HG02798 (cell line): ENCODE data around the gene ACADSB.

Experiments
- ATAC-seq: cut with Tn5 transposase; IDR thresholded peaks from one replicate; pipeline ENCODE4 v1.9.1; 2021; ENCODE audit warnings: mild to moderate bottlenecking; ENCODE audit not compliant: unreplicated experiment, poor library complexity

Gene ACADSB

GRCh38 chr10:123000155-123000554, 8.7 kb upstream of the ACADSB start:
- ATAC-seq = no peak

DNA sequence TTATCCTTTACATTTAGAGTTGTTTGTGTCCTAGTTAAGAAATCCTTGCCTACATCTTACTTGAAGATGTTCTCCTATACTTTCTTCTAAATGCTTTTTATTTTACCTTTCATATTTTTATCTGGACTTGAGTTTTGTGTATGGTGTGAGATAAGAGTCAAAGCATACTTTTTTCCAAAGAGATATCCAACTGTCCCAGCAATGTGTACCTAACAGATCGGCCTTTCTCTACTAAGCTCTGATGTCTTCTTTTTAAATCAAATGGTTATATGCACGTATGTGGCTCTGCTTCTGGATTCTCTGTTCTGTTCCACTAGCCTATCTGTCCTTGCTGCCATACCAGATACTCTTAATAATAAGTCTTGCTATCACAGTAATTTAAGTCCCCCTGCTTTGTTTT, 7.4 kb upstream of the ACADSB start:
- ATAC-seq = no peak

DNA sequence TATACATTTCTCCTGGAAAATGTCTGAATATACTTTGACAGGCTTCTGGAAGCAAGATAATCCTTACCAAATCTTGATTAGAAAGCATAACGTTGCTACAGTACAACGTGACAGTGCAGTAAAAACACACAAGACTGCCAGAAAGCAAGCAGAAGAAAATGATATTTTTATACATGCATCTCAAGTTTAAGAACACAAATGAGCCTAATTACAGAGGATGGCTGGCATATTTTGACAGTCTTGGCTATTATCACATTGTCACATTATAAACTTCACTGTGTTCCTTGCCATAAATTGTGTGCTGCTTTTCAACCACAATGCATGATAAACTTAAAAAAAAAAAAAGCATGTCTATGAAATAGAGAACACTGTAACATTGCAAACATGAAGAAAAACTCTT, 4.5 kb upstream of the ACADSB start:
- ATAC-seq = no peak

- peak; percentile 35 for ATAC-seq
Measured at GRCh38 chr10:123007558-123008354, 1.1 kb upstream of the ACADSB start.

DNA sequence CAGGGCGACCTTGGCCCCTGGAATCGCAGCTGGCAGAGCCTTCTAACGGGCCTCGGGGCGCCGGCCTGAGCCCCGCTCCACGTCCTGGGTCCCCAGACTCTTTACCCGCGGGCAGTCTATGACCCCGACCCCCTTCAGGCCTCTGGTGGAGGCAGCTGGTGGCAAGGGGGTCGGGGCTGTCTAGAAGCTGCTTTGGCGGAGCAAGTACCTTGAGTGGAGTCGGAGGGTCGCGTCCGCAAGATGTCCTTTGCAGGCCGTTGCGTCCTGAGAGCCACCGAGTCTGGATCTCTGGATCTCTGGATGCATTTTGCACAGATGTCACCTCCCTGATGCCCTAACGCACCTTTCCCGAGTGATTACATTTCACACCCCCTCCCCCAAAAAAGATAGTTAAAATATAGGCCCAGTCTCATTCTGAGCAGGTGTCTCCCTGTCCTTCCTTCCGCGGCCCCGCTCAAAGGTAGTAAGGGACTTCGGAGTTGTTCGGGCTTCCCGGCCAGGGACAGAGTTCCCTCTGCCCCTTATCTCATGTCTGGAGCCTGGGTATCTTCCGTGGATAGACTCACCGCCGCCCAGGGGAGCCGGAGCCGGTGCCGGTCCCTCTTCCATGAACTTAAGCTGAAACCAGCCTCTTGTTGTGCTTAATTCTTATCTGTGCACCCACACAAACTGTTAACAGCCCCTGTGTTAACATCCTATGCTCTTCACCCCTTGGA, 457 bp downstream of the ACADSB start:
- ATAC-seq = peak; percentile 7

DNA sequence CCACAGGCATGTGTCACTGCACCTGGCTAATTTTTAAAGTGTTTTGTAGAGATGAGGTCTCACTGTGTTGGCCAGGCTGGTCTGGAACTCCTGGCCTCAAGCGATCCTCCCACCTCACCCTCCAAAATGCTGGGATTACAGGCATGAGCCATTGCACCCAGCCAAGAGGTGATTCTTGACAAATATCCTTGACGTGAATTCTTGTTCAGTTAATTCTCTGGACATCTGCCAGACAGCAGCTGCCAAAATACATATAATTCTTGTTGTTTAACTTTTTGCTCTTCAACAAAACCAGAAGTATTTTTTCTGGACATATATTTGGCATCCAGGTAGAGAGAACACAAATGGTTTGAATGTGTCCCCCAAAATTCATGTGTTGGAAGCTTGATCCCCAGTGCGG, 3.2 kb downstream of the ACADSB start:
- ATAC-seq = no peak

DNA sequence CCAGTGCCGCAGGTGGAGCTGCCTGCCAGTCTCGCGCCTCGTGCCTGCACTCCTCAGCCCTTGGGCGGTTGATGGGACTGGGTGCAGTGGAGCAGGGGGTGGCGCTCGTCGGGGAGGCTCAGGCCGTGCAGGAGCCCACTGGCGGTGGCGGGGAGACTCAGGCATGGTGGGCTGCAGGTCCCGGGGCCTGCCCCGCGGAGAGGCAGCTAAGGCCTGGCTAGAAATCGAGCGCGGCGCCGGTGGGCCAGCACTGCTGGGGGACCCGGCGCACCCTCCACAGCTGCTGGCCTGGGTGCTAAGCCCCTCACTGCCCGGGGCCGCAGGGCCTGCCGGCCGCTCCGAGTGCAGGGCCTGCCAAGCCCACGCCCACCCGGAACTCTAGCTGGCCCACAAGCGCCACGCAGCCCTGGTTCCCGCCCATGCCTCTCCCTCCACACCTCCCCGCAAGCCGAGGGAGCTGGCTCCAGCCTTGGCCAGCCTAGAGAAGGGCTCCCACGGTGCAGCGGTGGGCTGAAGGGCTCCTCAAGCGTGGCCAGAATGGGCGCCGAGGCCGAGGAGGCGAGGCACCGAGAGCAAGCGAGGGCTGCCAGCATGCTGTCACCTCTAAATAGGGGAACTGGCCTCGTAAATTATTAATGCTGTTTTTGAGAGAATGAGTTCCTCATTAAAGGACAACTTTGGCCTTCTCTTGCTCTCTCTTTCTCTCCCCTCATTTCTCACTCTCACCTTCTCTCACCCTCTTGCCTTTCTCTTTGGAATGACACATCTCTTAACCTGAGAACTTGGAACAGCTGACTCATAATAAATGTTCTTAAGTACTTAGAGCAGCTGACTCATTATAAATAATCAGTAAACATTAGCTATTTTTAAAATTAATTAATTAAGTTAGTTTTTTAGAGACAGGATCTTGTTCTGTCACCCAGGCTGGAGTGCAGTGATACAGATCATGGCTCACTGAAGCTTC, 4.9 kb downstream of the ACADSB start:
- no peak for ATAC-seq

GRCh38 chr10:123014772-123015171, 6.0 kb downstream of the ACADSB start:
- no peak for ATAC-seq

DNA sequence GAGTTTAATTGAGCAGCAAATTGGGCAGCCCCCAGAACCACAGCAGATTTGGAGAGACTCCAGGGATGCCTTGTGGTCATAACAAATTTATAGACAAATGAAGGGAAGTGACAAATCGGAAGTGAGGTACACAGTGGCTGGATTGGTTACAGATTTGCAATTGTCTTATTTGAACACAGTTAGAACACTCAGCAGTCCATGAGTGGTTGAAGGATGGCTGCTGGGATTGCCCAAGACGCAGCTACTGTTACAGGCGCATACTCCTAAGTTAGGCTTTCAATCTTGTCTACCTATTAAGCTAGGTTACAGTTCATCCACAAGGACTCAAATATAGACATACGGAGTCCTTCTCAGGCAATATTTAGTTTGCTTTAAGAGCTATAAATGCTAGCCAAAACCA, 7.4 kb downstream of the ACADSB start:
- ATAC-seq = no peak

DNA sequence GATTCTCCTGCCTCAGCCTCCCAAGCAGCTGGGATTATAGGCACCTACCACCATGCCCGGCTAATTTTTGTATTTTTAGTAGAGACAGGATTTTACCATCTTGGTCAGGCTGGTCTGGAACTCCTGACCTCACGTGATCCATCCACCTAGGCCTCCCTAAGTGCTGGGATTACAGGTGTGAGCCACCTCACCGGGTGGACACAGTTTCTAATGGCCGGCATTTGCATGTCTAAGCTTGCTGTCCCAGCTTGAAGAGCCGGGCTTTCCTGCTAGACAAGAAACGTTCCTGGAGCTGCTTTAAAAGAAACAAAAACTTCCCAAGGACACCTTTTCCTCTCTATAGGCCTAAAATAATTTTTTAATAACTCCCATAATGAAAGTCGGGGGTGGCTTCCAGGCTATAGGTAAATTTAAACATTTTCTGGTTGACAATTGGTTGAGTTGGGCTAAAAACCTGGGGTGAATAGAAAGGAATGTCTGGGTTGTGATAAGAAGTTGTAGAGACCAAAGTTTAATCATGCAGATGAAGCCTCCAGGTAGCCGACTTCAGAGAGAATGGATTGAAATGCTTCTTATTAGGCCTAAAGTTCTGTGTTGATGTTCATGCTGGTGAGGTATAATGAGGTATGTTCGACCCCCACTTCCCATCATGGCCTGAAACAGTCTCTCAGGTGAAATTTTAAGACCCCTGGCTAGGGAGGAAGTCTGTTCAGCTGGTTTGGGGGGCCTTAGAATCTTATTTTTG, 8.8 kb downstream of the ACADSB start:
- ATAC-seq = no peak

DNA sequence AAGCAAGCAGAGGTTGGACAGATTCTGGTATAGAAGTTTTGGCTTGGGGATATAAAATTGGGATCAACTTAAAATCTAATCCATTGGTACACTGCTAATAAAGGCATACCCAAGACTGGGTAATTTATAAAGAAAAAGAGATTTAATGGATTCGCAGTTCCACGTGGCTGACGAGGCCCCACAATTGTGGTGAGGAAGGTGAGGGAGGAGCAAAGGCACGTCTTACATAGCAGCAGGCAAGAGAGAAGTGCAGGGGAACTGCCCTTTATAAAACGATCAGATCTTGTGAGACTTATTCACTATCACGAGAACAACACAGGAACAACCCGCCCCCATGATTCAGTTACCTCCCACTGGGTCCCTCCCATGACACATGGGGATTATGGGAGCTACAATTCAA, 9.7 kb downstream of the ACADSB start:
- ATAC-seq = no peak

- no peak for ATAC-seq
Measured at GRCh38 chr10:123019264-123019663, 10.5 kb downstream of the ACADSB start.

- ATAC-seq = no peak
Measured at GRCh38 chr10:123019941-123020703, 11.3 kb downstream of the ACADSB start.

DNA sequence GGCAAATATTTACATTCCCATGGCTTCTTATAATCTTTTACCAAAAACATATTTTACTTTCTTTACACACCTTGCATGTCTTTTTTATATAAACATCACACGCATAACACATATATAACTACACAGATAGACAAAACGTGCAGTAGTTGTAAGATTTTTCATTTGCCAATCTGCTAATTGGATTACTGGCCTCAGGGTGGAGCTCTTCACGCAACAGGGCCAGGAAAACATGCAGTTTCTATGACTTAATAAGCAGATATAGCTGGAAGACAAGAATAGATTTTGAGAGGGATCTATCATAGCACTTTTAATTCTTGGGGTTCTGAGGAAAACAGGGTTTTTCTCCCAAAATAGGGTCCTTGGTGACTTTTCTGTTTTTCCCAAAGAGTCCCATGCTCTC, 12.7 kb downstream of the ACADSB start:
- no peak for ATAC-seq

- no peak for ATAC-seq
Measured at GRCh38 chr10:123024540-123024939, 15.7 kb downstream of the ACADSB start.

GRCh38 chr10:123026302-123026701, 17.5 kb downstream of the ACADSB start:
- no peak for ATAC-seq

GRCh38 chr10:123027861-123028260, 19.1 kb downstream of the ACADSB start:
- ATAC-seq = no peak

DNA sequence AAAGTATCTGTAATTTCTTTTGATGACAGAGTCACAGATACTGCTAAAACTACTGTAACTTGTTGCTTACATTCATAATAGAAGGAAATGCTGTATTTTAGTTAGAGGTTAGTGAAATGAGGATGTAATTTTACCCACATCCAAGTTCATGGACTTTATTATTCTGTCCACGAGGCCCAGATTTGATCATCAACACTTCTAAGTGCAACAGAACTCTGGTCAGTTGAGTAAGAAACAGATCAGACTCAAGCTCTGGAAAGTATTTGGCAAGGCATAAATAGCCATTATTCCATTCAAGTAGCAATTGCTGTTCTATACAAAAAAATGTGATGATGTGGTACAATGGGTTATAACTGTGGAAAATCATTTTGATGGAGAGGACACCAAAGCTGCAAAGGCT, 22.3 kb downstream of the ACADSB start:
- no peak for ATAC-seq

DNA sequence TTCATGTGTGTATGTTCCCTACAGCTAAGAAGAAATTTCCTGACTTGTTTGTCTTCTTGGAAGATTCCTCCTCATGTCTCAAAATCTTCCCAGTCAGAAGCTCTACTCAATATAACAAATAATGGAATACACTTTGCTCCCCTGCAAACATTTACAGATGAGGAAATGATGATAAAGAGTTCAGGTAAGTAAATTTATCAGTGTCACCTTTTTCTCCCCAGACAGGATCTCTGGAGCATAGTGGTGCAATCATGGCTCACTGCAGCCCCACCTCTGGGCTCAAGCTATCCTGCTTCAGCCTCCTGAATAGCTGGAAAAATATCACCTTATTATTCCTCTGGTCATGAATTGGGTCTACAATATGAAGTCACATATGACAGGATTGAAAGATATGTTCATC, 25.5 kb downstream of the ACADSB start:
- no peak for ATAC-seq
